Omental fat pad (tissue), 4 donors: ENCODE data around the gene AFAP1. TPM values are rescaled to one million over a fixed set of nuclear protein-coding genes. Genes with fewer than 3 reads are reported as not detected.

Source experiments
- ATAC-seq: fragments of 150-250 bp; one replicate; pipeline ENCODE4 v1.9.1; 2016; ENCODE audit warnings: mild to moderate bottlenecking, moderate library complexity; ENCODE audit not compliant: low FRiP score
- DNase-seq: peaks from one replicate; pipeline ENCODE4 v3.0.0-alpha.2; 2019; ENCODE audit warnings: low spot score
- total RNA-seq, 4 donors: library from RNA; depleted of rRNA; stranded (reverse); fragments of >200 nt; gene quantifications; one replicate each; pipeline ENCODE4 v1.1.0, GENCODE V29; 2016
- TF ChIP-seq, protein P1 (sequence below), 3 donors: fragments of 450-650 bp; IDR thresholded peaks; one replicate each; pipeline ENCODE4 v1.5.1; 2016 to 2017; ENCODE audit warnings: antibody characterized with exemption in 3 of 3, mild to moderate bottlenecking in 3 of 3, moderate library complexity in 2 of 3

The AFAP1 gene
- total RNA-seq, 4 donors from 2014 or later = 24.6 to 35.5 (median 26.9) TPM

DNA sequence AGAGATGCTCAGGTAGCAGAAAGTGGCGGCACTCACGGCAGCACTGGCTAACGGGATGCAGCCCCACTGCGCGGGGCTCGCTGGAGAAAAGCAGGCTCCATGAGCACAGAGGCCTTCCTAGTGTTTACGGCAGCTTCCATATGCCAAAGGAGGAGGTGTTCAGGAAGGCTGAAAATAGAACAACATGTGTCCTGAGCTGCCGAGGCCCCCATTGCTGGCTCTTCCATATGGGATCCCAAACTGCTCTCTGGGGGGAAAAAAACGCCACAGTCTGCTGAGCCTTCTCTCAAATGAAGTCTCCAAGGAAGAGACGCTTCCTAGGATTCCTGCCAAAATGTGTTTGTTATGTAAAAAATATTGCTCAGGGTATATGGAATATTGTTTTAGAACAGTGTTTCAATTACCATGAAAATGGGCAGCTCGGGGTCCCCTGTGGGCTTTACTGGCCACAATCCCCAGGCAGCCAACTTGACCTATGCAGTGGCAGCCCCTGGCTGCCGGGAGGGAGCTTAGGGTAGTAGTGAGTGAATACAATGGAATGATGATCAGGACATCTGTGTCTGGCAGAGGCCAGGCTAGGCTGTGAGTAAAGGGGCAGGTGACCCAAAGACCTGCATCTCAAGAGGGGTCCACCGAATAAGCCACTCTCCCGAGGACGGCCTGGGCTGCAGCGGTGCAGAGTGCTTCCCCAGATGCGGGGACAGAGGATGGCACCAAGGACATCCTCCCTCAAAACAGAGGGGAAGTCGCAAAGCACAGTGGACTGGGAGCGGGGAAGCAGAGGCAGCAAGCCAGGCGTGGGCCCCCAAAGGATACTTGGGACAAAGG, 170.1 kb downstream of the AFAP1 start:
- DNase-seq (no peak), ATAC-seq (no peak)
- TF ChIP-seq, protein P1, sequence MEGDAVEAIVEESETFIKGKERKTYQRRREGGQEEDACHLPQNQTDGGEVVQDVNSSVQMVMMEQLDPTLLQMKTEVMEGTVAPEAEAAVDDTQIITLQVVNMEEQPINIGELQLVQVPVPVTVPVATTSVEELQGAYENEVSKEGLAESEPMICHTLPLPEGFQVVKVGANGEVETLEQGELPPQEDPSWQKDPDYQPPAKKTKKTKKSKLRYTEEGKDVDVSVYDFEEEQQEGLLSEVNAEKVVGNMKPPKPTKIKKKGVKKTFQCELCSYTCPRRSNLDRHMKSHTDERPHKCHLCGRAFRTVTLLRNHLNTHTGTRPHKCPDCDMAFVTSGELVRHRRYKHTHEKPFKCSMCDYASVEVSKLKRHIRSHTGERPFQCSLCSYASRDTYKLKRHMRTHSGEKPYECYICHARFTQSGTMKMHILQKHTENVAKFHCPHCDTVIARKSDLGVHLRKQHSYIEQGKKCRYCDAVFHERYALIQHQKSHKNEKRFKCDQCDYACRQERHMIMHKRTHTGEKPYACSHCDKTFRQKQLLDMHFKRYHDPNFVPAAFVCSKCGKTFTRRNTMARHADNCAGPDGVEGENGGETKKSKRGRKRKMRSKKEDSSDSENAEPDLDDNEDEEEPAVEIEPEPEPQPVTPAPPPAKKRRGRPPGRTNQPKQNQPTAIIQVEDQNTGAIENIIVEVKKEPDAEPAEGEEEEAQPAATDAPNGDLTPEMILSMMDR (IDR thresholded peaks at IDR 0.05) = no peak

DNA sequence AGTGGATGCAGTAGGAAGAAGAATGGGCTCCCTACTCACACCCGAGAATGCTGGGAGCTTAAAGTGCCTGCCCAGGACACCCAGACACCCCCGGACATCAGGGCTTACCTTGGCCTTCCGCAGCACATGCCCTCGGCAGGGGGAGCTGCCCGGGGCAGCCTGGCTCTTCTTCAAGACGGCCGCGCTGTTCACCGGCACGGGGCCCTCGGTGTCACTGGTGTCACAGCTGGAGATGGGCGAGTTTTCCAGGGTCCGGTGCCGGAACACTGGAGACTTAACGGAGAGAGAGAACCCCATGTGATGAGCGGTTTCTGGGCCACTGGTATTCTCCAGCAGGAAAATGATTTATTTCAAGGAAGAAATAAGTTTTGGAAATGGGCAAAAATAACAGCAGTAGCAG, 170.9 kb downstream of the AFAP1 start:
- TF ChIP-seq, protein P1 (IDR thresholded peaks at IDR 0.05) = no peak
- ATAC-seq = no peak
- DNase-seq = no peak

DNA sequence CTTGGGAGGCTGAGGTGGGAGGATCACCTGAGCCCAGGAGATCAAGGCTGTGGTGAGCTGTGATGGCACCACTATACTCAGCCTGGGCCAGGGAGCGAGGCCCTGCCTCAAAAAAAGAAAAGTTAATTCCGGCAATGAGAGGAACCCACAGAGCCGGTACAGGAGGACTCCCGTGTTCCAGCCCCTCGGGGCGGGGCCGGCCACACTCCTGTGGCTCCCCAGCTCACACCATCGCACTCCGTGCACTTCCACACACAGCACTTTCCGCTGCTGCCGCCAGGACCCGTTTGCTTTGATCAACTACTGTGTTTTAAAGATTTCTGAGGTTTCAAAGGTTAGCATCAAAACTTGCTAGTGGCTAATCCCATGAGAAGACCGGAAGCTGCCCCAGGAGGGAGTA, 171.7 kb downstream of the AFAP1 start:
- TF ChIP-seq, protein P1 (IDR thresholded peaks at IDR 0.05) = no peak
- no peak for DNase-seq
- no peak for ATAC-seq

DNA sequence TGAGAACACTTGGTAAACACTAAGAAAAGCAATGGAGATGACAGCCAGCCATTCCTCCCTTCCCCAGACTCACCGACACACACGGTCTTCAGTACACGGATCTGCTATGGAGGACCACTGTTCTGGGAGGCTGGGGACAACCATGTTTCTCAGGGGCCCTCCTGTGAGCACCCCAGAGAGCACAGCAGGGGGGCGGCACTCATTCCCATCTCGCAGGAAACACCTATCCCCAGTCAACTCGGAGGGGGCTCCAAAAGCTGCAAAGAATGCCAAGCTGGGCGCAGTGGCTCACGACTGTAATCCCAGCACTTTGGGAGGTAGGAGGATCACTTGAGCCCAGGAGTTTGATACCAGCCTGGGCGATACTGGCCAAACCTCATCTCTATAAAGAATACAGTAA, 172.1 kb downstream of the AFAP1 start:
- DNase-seq (no peak), ATAC-seq (no peak)
- TF ChIP-seq, protein P1 (IDR thresholded peaks at IDR 0.05) = no peak

DNA sequence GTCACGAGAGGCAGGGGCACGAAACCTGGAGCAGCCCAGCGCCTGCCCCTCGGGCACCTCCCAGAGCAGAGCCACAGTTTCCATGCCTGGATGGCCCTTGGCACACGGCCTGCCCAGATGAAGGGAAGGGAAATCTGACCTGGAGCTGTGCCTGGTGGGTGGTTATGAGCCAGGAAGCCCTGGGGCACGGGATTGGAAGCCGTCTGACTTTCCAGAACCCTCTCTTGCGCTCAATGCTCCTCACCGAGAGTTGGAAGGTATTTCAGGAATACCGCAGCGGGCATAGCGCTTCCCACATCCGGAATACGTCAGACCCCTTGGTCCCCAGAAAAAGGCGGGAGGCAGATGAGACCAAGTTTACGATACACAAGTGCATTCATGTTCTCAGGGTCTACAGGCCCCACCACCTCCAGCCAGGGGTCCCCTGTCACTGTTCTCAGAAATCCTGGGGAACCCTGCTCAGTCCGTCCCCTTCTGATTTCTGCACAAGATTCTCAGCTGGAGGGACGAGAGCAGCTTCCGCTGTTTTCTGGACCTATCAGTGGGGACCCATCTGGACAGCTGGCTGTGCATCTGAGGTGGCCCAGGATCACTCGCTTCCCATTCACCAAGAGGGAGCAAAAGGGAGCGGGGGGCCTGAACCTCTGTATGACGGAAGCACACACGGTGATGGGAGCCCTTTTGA, 172.9 kb downstream of the AFAP1 start:
- DNase-seq (no peak), ATAC-seq (no peak)
- TF ChIP-seq, protein P1 (IDR thresholded peaks at IDR 0.05) = no peak

DNA sequence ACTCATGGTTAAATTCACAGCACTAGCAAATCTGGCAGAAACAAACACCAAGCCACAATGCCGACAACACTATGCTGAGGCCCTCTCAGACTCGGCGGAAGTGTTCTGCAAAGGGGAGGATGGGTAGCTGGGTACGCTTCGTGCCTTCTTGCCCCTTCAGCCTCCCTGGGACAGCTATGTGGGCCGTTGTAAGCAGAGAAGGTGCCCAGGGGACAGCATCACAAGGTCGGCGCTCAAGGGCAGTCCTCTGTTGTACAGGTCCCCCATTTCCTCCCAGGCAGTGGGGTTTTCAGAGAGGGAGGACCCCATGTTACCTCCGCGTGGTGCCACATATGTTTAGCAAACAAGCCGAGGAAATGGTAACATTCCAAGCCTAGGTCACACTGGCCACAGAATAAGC, 173.6 kb downstream of the AFAP1 start:
- ATAC-seq = no peak
- no peak for DNase-seq
- TF ChIP-seq, protein P1 (IDR thresholded peaks at IDR 0.05) = no peak
